ENCODE data around the gene LRMDA.

DNA sequence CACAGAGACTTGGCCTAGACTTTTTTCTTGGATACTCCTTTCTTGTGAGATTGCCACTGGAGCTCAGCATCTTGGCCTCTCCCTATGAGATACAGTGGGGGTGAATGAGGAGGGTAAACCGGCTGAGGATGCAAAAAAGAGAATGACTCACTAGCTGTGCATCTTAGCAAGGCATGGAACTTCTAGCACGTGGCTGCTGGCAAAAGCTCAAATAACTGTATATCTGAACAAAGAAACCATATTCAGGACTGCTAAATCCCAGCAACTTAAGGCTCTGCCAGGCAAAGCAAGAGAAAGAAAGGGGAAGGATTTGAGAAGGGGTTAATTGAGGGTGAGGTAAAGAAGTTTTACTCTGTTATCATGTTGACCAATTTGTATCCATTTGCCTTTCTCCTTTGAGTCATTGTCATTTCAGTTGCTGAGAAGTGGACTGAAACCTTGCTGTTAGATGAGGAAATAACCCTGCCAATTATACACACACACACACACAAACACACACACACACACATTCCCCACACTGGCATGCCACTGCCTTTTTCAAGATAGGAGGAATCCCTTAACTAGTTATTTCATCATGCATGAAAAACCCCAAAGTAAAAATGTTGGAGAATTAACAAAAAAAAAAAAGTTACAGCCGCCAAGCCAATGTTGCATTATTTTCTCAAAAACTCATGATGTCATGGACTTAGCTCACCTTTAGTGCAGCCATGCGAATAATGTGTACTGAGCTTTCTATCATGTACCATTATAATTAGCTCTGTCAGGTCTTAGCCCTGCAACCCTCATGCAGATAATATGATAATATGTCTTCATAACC lies 997.3 kb downstream of the LRMDA start:
- TF ChIP-seq, protein P1, sequence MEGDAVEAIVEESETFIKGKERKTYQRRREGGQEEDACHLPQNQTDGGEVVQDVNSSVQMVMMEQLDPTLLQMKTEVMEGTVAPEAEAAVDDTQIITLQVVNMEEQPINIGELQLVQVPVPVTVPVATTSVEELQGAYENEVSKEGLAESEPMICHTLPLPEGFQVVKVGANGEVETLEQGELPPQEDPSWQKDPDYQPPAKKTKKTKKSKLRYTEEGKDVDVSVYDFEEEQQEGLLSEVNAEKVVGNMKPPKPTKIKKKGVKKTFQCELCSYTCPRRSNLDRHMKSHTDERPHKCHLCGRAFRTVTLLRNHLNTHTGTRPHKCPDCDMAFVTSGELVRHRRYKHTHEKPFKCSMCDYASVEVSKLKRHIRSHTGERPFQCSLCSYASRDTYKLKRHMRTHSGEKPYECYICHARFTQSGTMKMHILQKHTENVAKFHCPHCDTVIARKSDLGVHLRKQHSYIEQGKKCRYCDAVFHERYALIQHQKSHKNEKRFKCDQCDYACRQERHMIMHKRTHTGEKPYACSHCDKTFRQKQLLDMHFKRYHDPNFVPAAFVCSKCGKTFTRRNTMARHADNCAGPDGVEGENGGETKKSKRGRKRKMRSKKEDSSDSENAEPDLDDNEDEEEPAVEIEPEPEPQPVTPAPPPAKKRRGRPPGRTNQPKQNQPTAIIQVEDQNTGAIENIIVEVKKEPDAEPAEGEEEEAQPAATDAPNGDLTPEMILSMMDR (IDR thresholded peaks at IDR 0.05) = no peak
- no peak for TF ChIP-seq POLR2A (IDR thresholded peaks at IDR 0.05)

Data from adrenal gland (tissue), 5 donors.